Tibial artery (tissue), 4 donors: Measurements from ENCODE around the gene RARB.

Experiments
- DNase-seq, 2 donors: peaks; one replicate each; pipeline ENCODE4 v3.0.0-alpha.2; 2019
- H3K27ac ChIP-seq, 2 donors: fragments of 200-600 bp; sonication (generic) in 1 of 2; 1 replicate in 1 of 2; 2 replicates in 1 of 2; pipeline ENCODE4 v1.5.1; 2018 to 2019; ENCODE audit warnings: mild to moderate bottlenecking in 1 of 2
- H3K27me3 ChIP-seq, 2 donors: fragments of 200-600 bp; sonication (generic) in 1 of 2; one replicate each; pipeline versions ENCODE4 v1.5.1 to v1.6.0; 2016 to 2019
- H3K36me3 ChIP-seq, 3 donors: fragments of 200-600 bp; sonication (generic) in 2 of 3; one replicate each; pipeline ENCODE4 v1.5.1; 2016 to 2019; ENCODE audit warnings: mild to moderate bottlenecking in 2 of 3
- H3K4me1 ChIP-seq, 4 donors: fragments of 200-600 bp; sonication (generic) in 2 of 4; 1 replicate in 3 of 4; 2 replicates in 1 of 4; pipeline ENCODE4 v1.5.1; 2016 to 2019
- H3K4me3 ChIP-seq, 2 donors: fragments of 200-600 bp; sonication (generic) in 1 of 2; 1 replicate in 1 of 2; 2 replicates in 1 of 2; pipeline ENCODE4 v1.5.1; 2018 to 2019; ENCODE audit warnings: mild to moderate bottlenecking in 2 of 2
- H3K9me3 ChIP-seq, 3 donors: fragments of 200-600 bp; sonication (generic) in 1 of 3; one replicate each; pipeline ENCODE4 v1.5.1; 2016 to 2019
- intact Hi-C: fragments of 100-400 bp; cut with DNase I; formaldehyde crosslinking; loops from one replicate; pipeline ENCODE4 v1.15.0; 2023; ENCODE audit warnings: low total_unique reads
- TF ChIP-seq, protein P1 (sequence below), 2 experiments: fragments of 200-600 bp in 1 of 2; fragments of 450-650 bp in 1 of 2; IDR thresholded peaks; one replicate each; pipeline ENCODE4 v1.5.1; 2017 to 2019; ENCODE audit warnings: antibody characterized with exemption in 2 of 2, mild to moderate bottlenecking in 1 of 2, moderate library complexity in 1 of 2

The RARB gene

DNA sequence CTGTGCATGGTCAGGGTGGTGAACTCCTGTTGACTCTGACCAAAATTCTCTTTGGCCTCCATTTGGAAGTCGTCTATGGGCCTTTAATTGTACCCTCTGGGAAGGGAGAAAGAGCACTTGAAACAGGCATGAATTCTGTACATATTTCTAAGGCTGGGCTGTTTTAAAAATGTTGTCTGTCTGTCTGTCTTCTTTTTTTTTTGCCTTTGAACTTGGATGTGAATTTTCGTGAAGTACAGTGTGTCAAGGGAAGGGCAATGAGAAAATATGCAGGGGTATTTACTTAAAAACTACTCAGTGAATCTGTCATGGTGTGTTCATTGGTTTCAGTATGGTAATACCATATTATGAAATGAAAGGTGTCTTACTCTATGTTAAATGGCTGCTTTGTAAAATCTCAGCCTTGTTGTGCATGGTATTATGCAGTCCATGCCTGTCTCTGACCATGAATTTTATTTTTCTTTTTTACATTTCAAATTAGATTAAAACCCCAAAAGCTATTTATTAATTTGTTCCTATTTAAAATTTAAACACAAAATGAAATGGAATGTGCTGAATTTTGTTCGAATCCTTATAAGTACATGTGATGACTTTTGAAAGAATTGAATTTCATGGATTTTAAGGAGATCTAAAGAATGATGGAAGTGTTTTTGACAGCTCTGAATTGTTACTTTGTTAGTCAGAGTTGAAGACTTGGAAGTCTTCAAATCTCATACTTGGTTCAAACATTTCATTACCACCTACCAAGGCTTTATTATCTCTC, 51.1 kb downstream of the RARB start:
- peaks cover 0 to 80% (median 35%) of the 10 kb centered on the region in 4 donors for H3K4me1 ChIP-seq
- no peaks in the 10 kb centered on the region for H3K27me3 ChIP-seq
- no peaks in the 10 kb centered on the region for H3K36me3 ChIP-seq
- H3K4me3 ChIP-seq, result no peak overlapping the region
- H3K27ac ChIP-seq, result peak overlapping the region; percentile 76 to 79
- intact Hi-C loops, result no loop called here
- H3K9me3 ChIP-seq, result no peaks in the 10 kb centered on the region
- DNase-seq, result no peak
- TF ChIP-seq, protein P1, sequence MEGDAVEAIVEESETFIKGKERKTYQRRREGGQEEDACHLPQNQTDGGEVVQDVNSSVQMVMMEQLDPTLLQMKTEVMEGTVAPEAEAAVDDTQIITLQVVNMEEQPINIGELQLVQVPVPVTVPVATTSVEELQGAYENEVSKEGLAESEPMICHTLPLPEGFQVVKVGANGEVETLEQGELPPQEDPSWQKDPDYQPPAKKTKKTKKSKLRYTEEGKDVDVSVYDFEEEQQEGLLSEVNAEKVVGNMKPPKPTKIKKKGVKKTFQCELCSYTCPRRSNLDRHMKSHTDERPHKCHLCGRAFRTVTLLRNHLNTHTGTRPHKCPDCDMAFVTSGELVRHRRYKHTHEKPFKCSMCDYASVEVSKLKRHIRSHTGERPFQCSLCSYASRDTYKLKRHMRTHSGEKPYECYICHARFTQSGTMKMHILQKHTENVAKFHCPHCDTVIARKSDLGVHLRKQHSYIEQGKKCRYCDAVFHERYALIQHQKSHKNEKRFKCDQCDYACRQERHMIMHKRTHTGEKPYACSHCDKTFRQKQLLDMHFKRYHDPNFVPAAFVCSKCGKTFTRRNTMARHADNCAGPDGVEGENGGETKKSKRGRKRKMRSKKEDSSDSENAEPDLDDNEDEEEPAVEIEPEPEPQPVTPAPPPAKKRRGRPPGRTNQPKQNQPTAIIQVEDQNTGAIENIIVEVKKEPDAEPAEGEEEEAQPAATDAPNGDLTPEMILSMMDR (IDR thresholded peaks at IDR 0.05), result no peak

DNA sequence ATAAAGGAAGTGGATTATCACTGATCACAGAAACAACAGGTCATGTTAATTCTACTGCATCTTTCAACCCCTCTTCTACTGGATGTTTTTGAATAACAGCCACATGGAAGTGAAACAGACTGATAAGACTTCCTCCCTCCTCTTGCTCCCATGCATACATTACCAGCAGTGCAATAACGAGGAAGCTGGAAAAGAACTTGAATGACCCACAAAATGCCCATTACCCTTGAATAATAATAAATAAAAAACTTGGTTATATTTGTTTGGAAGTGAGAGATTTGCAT, 51.6 kb downstream of the RARB start:
- no peaks in the 10 kb centered on the region for H3K9me3 ChIP-seq
- no peaks in the 10 kb centered on the region for H3K27me3 ChIP-seq
- H3K27ac ChIP-seq, result peak overlapping the region; percentile 10 to 79
- H3K36me3 ChIP-seq, result no peaks in the 10 kb centered on the region
- H3K4me3 ChIP-seq, result no peak overlapping the region
- H3K4me1 ChIP-seq, result peaks cover 0 to 85% (median 31%) of the 10 kb centered on the region in 4 donors
- DNase-seq, result no peak
- TF ChIP-seq, protein P1 (IDR thresholded peaks at IDR 0.05), result no peak
- intact Hi-C loops, result no loop called here

DNA sequence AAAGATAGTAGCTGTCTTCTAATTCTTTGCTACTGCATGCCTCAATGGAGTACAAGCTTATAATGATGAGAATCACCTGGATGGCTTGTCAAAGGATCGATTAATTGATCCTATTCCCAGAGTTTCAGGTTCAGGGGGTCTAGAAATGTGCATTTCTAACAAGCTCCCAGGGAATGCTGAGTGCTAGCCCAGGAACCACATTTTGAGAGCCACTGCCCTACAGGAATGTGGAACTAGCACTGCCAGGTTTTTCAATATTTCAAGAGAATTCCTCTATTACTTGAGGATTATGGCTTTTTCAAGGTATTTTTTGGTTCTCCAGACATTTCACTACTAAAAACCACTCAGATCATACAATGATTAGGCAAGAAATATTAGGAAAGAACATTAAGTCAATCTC, 52.7 kb downstream of the RARB start:
- H3K27me3 ChIP-seq, result no peaks in the 10 kb centered on the region
- peak overlapping the region; percentile 51 to 79 for H3K27ac ChIP-seq
- intact Hi-C loops, result no loop called here
- H3K36me3 ChIP-seq, result no peaks in the 10 kb centered on the region
- TF ChIP-seq, protein P1 (IDR thresholded peaks at IDR 0.05), result no peak
- no peak for DNase-seq
- no peaks in the 10 kb centered on the region for H3K9me3 ChIP-seq
- H3K4me3 ChIP-seq, result no peak overlapping the region
- H3K4me1 ChIP-seq, result peaks cover 0 to 97% (median 34%) of the 10 kb centered on the region in 4 donors

DNA sequence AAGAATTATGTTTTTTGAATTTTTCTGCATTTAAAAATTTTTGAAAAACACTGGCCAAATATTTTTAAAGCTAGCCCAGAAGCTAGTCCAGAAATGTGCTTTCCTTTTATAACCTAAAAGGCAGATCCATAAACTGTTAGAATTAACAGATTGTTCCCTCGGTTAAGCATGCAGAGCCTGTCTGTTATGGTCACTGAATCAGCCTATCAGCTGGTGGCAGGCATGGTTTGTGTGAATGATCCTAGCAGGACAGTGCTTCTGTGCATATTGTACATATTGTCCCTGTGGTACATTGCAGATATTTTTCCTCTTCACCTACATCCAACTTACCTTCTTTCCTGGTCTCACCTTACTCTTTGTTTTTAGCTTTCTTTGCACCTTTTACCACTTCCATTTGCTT, 53.3 kb downstream of the RARB start:
- H3K27ac ChIP-seq, result peak overlapping the region; percentile 51 to 79
- TF ChIP-seq, protein P1 (IDR thresholded peaks at IDR 0.05), result no peak
- H3K4me3 ChIP-seq, result no peak overlapping the region
- H3K36me3 ChIP-seq, result no peaks in the 10 kb centered on the region
- peaks cover 0 to 99% (median 34%) of the 10 kb centered on the region in 4 donors for H3K4me1 ChIP-seq
- no peaks in the 10 kb centered on the region for H3K27me3 ChIP-seq
- H3K9me3 ChIP-seq, result no peaks in the 10 kb centered on the region
- DNase-seq, result no peak
- intact Hi-C loops, result no loop called here

DNA sequence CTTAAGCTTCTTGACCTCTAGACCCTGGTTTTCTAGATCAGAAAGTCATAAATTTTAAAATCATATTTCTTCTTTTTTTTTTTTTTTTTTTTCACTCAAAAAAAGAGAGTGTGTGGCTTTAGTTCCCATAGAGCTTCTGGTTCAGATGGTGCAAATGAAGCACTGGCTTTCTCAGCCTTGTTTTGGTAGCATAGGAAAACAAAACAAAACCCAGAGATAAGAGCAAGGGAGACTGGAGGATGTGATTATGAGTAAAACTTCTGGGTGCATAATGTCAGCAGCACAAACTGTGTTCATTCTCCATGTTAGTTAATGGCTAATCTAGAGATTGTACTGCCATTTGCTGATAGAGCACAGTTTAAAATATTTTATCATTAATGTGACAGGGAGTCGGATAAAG, 55.4 kb downstream of the RARB start:
- peaks cover 0 to 79% (median 28%) of the 10 kb centered on the region in 4 donors for H3K4me1 ChIP-seq
- DNase-seq, result no peak
- no peaks in the 10 kb centered on the region for H3K27me3 ChIP-seq
- peak overlapping the region; percentile 20 to 23 for H3K27ac ChIP-seq
- no peaks in the 10 kb centered on the region for H3K9me3 ChIP-seq
- intact Hi-C loops, result no loop called here
- no peak overlapping the region for H3K4me3 ChIP-seq
- TF ChIP-seq, protein P1 (IDR thresholded peaks at IDR 0.05), result no peak
- H3K36me3 ChIP-seq, result no peaks in the 10 kb centered on the region
